Hematopoietic multipotent progenitor cell treated with erythropoietin and hydrocortisone succinate and interleukin-3 and kit ligand, for 17 days (in vitro differentiated cells): Measurements from ENCODE around the gene NUDT2.

Experiments used
- DNase-seq: peaks from one replicate; pipeline ENCODE4 v3.0.0-alpha.2; 2015; ENCODE audit warnings: low spot score

Gene NUDT2

DNA sequence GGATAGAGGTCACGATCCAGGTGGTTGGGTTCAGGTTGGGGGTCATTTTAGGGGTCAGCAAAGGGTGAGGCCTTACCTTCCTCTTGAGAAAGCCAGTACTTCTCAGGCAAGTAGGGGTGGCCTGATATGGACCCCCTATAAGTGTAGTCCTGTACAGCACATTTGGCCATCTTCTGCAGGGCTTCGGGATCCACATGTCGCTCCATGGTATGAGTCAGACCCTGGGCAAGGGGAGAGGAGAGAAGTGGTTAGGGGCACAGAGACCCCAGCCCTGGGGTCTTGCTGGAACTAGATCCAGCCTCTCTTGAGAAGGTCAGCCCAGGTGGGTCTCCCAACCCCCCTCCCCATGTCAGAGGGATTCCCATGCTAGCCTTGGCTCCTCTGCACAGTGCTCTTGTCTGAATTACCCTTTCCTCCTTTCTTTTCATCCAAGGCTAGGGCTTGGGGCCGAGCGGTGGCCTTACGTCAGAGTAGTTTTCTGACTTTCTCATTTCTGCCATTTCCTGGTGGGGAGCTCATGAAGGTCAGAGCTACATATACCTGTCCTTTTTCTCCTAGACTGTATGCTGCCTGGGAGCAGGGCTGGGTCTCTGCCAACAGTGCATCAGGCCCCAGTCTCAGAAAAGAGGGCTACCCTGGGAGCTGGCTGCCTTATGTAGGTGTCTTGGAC lies 56.3 kb downstream of the NUDT2 start:
- no peak for DNase-seq

DNA sequence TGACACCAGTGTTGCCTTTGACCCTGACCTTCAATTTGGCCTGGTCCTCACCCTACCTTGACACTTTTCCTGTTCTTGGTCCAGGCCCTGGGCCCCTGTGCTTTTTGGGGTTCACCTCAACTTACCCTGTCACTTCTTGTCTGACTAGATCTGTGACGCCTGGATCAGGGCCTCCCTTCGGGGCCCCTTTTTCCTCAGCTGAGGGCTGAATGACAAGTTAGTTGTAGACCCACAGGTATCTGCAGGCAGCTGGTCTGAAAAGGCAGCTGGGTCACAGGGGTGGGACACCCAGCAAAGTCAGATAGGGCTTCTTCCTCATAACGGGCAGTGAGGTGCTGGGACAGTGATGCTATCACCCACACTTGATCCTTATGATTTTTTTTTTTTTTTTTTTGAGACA lies 57.3 kb downstream of the NUDT2 start:
- DNase-seq = no peak

DNA sequence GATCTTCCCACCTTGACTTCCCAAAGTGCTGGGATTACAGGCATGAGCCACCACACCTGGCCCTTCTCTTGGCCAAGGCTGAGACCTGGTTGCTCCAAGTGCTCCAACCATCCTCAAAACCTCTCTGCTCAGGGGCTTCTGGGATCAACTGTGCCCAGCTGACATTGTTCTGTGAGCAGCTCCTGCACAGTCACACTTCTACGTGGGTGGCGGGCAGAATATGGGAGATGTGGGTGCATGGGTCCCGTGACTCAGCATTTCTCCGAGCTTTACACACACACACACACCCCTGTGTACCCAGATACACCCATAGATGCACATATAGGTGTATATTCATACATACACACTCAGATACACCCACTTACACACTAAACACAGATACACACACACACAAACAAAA lies 57.9 kb downstream of the NUDT2 start:
- DNase-seq = no peak

GRCh38 chr9:34392511-34392910 lies 63.1 kb downstream of the NUDT2 start:
- no peak for DNase-seq
